Activated naive CD8-positive, alpha-beta T cell treated with anti-CD3 and anti-CD28 coated beads, Interleukin-2, amount 50 U/mL, for 16 hours (primary cell): ENCODE data around the gene AP4B1.
"Not testable (repeated sequence)": the region's sequence is repeated elsewhere in the genome, so short reads cannot be mapped to it uniquely, and the experiment has no call there.

Source experiments
- DNase-seq: peaks from one replicate; pipeline ENCODE4 v3.0.0-alpha.2; 2020; ENCODE audit warnings: low read depth, low spot score

Gene AP4B1

DNA sequence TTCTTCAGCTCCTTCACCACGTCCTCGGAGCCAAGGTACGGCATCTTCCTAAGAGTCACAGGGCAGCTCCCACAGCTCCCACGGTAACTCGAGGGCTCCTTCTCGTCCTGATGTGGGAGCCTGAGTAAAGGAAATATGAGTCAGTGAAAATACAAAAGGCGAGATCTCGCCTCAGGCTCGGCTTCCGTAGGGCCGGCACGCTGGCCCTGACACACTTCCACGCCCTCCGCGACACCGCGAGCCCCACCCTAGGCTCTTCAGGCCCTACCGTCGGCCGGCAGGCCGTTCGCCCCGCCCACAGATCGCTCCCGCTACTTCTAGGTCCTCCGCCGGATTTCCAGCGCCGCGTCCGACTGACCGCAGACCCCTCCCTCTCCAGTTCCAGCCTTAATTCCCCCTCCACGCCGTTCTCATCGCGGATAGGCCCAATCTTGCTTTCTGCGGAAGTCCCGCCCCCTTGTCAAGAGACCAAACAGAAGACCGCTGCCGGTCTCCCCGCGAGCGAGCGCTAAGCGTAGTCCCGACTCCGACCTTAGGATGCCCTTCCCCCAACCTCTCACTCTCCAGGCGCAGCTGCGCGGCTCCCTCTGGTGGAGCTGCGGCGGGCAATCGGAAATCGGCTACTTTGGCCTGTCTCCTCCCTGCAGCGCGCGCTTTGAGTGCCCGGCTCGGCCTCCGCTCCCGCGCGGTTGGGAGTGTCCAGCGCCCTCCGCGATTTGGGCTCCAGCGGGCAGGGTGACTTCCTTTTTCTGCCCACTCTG, at the start of gene AP4B1, which contains the start of gene DCLRE1B:
Gene AP4B1, minus strand, starts transcription at position 126 of the 761 bp plus-strand sequence. Its CDS starts 82 bp downstream, at position 44.
Gene DCLRE1B, plus strand, starts transcription at position 653 of the 761 bp plus-strand sequence. CDS start 261 bp downstream, outside the sequence.
- peak; percentile 92 for DNase-seq

DNA sequence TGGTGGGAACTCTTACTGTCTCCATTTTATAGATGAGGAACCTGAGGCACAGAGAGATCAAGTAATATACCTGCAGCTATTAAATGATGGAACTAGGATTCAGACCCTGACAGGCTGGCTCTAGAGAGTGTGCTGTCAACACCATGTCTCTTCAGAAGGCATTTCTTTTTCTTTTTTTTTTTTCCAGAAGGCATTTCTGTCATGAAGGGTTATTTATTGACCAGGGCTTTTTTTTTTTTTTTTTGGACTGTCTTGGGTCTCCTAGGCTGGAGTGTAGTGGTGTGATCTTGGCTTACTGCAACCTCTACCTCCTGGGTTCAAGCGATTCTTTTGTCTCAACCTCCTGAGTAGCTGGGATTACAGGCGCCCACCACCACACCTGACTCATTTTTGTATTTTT, 47.1 kb upstream of the AP4B1 start:
- no peak for DNase-seq

DNA sequence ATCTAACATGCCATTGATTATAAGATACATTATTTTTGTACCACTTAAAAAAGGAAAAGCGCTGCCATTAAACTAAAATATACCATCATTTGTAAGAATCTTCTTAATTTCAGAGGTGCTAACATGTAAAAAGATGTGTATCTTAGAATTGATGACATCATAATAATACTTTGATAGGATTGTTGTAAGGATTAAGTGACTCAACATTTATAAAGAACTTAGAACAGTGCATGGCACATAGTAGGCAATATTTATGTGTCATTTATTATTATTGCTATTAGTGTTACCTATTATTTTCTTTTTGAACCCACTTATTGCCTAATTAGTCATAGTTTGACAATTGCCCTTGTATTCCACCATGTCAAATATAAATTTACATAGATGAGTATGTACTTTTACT, 46.3 kb upstream of the AP4B1 start:
- DNase-seq, result no peak

DNA sequence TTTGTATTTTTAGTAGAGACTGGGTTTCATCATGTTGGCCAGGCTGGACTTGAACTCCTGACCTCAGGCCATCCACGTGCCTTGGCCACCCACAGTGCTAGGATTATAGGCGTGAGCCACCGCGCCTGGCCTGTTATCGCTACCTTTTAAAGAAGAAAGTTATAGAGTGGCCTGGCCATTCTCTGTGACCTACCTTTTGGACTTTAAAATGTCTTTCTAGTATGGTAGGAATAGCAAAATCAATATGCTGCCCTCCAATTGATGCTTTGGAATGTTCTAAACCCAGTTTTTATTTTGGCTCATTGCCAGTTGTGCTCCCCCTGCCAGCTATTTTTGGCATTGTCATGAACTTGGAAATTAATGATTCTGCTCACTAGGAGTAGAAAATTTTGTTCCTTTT, 44.4 kb upstream of the AP4B1 start:
- no peak for DNase-seq

DNA sequence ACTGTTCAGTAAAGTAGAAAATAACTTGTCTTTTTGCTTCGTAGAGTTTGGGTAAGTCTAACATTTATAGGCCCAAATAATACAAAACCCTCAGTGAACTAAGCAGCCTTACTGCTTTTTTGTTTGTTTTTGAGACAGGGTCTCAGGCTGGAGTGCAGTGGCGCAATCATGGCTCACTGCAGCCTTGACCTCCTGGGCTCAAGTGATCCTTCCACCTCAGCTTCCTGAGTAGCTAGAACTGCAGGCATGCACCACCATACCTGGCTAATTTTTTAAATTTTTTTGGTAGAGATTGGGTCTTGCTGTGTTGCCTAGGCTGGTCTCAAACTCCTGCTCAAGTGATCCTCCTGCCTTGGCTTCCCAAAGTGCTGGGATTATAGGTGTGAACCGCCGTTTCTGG, 43.6 kb upstream of the AP4B1 start:
- DNase-seq, result not testable (repeated sequence)

DNA sequence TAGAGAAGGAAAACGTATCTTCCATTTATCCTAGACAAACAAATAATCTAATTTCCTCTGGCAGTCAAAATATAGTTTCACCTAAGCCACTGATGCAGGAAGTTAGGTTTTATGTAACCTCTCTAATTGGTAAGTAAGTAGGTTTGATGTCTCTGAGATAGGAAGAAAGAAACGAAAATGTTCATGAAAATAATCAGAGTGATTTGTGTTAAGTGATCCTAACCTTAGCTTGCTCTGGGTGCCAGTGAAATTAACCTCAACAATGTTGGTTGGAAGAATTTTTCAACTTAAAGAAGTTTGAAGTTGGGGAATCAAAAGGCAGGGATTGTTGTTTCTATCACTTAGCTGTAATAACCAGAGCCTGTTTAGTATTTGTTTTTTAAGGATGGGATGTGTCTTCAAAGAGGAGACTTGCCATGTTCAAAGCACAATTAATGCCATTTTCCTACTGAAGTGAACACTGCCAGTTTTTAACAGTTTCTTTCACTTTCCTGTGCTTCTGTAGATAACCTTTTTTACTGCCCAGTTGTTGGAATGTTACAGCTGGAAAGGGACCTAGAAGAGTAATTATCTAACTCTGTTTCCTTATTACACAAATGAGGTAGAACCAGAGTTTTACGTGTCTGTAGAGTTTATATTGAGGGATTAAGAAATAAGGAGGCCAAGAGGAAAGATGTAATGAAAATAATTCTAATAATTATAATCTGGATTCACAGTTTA, 42.9 kb upstream of the AP4B1 start:
- DNase-seq, result no peak

DNA sequence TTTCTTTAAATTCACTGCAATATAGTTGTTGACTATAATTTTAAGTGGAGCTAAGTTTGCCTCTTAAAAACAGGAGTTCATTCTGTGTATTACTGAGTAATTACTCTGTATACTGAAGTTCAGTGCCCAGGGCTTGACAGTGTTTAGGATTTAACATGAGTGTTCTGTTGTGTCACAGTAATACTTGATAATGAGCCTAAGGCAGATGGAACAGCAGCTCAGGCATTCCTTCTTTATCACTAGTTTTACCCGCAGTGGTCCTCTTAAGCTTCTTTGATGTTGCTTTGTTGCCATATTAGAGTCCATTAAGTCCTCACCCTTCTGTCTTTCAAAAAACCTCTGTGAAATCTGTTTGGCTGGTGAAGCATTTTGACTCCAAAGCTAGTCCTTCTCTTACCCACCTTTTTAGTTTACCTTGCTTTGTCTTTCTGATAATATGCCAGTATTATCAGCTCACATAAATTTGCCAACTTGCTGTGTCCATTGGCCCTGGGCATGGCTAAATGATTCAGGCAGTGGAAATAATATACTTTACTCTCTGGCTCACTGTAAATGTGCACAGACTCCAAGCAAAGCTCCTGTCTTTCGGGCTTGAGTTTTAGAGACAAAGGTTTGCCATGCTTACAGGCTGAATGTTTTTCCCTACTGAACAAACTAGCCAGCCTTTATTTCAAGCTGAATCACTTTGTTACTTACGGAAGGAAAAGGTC, 42.2 kb upstream of the AP4B1 start:
- DNase-seq, result no peak

DNA sequence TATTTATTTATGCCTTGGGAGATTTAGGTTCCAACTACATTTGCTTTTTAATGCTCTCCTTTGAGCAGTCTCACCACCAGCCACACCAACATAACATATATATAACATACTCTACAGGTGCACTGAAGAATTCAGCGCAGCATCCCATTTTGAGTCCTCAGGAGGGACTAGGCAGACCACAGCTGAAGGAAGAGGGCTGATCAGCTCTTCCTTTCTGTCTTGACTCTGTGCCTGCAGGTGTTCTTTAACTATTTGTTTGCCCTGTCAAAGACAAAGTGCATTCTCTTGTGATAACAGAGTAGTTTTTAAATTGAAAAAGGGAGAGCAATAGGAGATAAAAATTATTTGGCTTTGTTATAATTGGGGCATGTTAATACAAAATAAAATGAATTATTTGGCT, 41.5 kb upstream of the AP4B1 start:
- no peak for DNase-seq

DNA sequence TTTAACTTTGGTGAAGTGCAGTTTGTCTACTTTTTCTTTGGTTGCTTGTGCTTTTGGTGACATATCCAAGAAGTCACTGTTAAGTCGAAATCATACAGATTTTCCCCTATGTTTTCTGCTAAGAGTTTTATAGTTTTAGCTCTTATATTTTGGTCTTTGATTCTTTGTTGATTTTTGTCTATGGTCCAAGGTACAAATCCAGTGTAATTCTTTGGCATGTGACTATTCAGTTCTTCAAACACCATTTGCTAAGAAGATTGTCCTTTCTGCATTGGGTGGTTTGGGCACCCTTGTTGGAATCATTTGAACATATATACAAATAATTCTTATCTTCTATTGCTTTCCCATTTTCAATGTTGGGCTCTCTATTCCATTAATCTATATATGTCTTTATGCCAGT, 40.7 kb upstream of the AP4B1 start:
- no peak for DNase-seq

DNA sequence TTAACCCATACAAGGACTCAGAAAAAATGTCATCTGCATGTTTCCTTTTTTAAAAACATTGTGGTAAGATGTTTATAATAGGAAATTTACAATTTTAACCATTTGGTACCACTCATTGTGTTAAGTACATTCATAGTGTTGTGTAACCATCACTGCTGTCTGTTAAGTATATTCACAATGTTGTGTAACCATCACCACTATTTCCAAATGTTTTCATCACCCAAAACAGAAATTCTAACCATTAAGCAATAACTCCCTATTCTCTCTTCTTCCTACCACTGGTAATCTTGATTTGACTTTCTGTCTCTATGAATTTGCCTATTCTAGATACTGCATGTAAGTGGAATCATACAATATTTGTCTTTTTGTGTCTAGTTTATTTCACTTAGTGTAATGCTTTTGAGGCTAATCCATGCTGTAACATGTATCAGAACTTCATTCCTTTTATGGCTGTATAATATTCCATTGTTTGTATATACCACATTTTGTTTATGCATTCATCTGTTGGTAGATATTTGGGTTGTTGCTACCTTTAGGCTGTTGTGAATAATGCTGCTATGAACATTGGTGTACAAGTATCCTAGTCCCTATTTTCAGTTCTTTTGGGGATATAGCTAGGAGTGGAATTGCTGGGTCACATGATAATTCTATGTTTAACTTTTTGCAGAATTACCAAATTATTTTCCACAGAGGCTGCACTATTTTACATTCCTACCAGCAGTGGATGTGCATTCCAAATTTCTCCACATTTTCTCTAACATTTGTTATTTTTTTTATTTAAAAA, 38.6 kb upstream of the AP4B1 start:
- DNase-seq, result no peak

DNA sequence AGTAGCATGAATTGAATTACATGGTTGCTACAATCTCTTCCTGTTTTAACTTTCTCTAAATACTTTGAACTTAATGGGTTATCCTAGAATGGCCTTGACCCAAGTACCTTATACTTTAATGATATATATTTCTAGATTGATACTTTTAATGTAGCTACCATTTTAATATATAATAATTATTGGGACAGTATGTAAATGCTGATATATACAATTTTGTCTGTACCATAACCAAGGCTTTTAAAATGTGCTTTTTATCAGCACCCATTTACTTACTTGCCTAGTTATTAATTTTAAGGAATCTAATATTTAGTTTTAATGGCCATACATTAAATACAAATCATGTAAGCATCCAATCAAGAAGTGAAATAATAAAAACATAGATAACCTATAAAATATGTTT, 37.9 kb upstream of the AP4B1 start:
- DNase-seq, result no peak

DNA sequence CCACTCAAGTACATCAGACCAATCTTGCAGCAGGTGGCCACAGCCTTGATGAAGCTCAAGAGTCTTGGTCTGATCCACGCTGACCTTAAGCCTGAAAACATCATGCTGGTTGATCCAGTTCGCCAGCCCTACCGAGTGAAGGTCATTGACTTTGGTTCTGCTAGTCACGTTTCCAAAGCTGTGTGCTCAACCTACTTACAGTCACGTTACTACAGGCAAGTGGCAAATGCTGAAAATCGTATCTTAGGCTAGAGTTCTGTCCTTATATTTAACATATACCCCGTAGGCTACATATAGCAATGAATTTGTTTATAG, 36.6 kb upstream of the AP4B1 start:
- no peak for DNase-seq

DNA sequence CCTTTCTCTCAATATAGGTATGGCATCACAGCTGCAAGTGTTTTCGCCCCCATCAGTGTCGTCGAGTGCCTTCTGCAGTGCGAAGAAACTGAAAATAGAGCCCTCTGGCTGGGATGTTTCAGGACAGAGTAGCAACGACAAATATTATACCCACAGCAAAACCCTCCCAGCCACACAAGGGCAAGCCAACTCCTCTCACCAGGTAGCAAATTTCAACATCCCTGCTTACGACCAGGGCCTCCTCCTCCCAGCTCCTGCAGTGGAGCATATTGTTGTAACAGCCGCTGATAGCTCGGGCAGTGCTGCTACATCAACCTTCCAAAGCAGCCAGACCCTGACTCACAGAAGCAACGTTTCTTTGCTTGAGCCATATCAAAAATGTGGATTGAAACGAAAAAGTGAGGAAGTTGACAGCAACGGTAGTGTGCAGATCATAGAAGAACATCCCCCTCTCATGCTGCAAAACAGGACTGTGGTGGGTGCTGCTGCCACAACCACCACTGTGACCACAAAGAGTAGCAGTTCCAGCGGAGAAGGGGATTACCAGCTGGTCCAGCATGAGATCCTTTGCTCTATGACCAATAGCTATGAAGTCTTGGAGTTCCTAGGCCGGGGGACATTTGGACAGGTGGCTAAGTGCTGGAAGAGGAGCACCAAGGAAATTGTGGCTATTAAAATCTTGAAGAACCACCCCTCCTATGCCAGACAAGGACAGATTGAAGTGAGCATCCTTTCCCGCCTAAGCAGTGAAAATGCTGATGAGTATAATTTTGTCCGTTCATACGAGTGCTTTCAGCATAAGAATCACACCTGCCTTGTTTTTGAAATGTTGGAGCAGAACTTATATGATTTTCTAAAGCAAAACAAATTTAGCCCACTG, 36.0 kb upstream of the AP4B1 start:
- DNase-seq, result peak; percentile 23

DNA sequence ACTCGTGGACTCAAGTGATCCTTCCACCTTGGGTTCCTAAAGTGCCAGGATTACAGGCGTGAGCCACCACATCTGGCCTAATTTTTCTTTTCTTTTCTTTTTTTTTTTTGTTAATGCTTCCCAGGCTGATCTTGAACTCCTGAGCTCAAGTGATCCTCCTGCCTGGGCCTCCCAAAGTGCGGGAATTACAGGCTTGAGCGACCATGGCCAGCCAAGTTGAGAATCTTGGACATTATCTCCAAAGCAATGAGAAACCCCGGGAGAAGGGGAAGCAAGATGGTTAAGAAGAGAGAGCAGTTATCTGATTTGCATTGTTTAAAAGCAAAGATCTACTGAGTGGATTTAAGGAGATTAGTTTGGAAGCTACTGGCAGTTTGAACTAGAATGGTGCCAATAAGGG, 33.6 kb upstream of the AP4B1 start:
- no peak for DNase-seq

DNA sequence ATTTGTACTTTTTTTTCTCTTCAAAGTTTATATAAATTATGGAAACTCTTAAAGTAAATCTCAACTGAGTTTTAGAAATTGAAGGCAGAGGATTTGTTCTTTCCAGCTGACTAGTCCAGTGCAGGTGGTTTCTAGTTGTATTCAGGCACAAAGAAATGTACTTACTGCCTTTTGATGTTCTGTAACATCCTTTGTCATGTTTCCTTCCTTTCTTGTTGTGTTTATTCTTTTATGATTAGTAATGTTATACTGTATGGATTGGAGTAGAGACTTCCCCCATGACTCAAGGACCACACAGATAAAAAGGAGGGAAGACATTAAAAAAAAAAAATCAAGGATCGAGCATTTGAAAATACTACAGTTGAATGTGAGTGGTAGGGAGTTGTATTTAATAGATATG, 32.5 kb upstream of the AP4B1 start:
- no peak for DNase-seq

DNA sequence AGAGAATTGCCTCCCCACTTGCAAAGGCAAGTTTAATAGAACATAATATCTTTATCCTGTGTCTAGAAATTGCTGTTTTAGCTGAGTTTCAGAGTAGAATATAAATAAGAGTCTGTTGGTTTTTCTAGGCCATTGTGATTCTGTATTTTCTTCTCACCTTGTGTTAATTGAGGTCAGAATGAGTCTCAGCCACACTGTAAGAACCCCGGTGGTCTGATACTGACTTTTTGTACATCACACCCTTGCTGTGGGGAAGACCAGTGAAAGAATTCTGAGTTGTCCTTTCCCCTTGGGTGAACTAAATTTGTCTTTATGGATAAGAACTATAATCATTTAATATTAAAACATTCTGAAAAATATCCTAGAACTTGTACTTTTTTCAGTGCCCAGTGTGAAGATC, 31.4 kb upstream of the AP4B1 start:
- no peak for DNase-seq

DNA sequence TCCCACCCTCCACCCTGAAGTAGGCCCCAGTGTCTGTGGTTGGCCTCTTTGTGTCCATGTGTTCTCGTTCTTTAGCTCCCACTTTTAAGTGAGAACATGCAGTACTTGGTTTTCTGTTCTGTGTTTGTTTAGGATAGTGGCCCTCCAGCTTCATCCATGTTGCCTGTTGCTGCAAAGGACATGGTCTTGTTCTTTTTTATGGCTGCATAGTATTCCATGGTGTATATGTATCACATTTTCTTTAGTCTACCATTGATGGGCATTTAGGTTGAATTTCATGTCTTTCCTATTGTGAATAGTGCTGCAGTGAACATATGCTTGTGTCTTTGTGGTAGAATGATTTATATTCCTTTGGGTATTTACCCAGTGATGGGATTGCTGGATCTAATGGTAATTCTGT, 30.6 kb upstream of the AP4B1 start:
- DNase-seq, result no peak

DNA sequence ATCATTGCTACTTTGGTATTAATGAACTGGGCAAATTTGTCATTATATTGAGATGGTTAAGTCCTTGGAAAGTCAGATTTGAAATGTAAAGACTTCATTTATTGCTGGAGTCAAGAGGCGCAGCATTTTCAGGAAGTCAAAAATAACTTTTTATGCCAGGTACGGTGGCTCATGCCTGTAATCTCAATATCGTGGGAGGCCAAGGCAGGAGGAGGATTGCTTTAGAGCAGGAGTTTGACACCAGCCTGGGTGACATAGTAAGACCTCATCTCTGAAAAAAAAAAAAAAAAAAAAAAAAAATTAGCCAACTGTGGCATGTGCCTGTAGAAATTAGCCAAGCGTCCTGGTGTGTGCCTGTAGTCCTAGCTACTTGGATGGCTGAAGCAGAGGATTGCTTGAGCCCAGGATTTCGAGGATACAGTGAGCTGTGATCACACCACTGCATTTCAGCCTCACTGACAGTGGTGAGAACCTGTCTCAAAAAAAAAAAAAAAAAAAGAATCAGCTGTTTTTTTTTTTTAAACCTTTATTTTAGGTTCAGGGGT, 30.0 kb upstream of the AP4B1 start:
- DNase-seq, result no peak

DNA sequence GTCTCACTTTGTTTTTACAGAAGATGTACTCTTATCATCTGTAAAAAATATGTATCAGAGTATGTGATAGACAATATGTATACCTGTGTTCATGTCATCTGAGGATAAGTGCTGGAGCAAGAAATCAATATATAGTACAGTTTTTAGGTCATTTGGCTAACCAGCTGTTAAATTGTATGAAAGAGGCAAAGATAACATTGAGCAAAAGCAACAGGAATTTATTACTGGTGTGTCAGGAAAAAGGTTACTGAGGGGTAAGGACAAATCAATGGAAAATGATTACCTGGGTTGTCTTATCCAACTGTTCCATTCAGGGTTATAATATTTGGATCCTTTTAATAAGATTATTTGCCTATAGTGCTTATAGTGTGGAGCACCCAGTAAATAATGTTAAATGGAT, 29.4 kb upstream of the AP4B1 start:
- DNase-seq, result no peak

DNA sequence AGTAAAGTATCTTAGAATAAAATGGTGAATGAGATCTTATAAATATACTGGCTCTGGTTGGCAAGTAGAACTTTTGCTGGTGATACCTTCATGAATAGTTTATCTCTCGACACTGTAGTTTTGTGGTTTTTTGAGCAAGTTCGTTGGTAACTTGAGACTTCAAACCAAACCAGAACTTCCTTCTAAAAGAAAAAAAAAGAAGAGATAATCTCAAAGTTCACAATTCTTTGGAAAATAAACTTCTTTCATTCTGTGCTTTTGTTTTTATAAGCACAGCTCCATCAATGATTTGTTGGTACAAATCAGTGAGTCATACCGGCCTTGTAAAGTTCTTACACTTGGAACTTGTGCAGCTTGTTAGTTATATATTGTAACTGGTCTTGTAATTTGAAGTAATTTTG, 26.9 kb upstream of the AP4B1 start:
- no peak for DNase-seq
